HG02973 (cell line): Measurements from ENCODE around the gene AMDHD1.

Experiments used
- ATAC-seq: cut with Tn5 transposase; IDR thresholded peaks from one replicate; pipeline ENCODE4 v1.9.1; 2021; ENCODE audit warnings: moderate library complexity; ENCODE audit not compliant: unreplicated experiment

AMDHD1 gene

DNA sequence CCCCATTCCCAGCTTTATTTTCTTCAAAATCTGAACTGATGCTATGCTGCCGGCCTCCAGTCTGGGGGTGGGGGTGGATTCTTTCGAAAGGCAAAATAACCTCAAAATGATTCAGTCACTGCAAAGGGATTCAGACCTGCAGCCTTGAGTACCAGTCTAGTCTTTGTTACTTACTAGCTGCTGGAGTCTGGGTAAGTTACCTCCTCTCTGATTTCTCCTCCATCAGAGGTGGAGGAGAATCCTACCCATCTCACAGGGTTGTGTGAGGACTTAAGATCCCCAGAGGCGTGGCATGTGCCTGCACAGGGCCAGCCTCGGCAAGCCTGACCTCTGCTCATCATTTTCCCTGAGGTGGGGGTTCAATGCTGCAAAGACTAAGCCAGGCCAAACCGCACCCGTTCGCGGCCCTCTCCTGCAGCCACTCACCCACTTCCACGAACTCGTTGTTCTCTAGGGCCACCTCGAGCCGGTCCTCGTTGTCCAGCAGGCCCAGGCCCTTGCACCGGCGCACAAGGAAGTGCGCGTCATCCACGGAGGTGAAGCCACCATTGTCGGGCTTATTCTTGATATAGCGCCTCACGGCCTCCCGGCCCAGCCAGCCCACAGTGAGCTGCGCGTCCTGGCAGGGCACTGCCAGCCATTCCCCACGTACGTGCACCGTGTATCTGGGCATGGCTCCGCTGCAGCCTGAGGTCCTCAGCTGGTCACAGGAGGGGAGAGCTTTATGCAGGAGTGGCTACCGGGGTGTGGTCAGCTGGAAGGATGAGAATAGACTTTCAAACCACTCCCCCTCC is 52.3 kb downstream of the AMDHD1 start:
- no peak for ATAC-seq

DNA sequence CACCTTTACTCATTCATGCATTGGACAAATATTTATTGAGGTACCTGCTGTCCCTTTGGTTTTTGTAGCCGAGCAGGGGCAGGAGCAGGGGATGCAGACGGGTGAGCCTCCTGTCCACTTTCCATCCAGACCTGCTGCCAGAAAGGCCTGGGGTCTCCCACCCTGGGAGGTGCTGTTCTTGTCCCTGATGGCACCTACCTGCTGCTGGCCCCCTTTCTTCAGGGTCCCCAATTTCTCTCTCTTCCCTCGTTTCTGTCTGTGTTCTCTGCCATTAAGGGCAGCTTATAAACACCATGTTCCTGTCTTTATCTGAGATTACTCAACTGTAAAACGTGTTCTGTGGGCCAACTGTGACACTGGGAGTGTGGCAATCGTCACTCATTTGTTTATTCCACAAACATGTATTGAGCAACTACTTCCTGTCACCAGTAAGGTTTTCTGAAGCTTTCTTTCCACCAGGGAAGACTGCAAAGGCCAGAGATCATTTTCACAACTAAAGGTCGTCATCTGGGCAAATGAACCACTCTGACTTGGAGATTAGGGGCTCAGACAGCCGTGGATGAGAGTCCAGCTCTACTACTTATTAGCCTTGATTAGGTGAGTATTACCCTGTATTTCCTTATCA is 53.0 kb downstream of the AMDHD1 start, which contains the start of gene HAL:
Gene HAL (minus strand): TSS at position 311 of the 625 bp plus-strand sequence. CDS start 434 bp downstream, outside the sequence.
- ATAC-seq = no peak

DNA sequence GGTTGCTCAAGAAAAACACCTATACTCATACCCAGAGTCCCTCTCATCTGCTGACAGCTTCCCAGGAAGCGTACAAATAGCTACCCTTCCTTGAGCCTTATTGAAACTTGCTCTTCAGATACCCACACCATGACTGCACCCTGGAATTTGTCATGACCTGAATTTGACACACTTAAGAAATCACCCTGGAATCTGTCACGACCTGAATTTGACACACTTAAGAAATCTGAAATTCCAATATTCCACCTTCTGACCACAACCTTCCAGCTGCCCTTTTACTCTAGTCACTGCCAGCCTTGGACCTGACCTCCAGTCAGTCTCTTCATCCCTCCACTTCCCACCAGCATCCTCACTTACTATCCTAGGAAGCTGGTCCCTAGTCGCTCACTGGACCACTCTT is 54.1 kb downstream of the AMDHD1 start:
- ATAC-seq = no peak

- no peak for ATAC-seq
Observed at GRCh38 chr12:95997911-95998510, 54.9 kb downstream of the AMDHD1 start.

DNA sequence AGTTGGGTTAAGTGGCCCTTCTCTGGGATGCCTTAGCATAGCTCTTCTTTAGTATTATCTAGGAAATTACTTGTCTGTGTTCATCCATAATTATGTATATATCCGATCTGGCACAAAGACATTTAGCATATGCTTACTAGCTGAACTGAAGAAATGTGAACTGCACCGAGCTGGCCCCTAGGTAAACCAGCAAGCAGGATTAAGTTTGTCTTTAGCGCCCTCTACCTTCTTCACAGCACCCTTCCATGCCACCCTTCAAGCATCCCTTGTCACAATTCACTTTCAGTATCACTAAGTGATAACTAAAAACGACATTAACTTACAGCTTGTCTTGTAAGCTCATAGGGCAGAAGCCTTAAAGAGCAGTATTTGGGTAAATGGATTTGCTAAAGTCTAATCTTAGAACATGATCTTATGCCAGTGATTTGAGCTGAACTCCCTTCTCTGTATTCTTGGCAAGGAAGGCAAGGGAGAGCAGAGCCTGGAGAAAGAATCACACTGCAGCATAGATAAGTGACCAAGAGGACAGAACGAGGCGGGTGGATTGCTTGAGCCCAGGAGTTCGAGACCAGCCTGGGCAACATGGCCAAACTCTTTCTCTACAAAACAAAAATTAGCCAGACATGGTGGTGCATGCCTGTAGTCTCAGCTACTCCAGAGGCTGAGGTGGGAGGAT is 55.6 kb downstream of the AMDHD1 start:
- ATAC-seq = peak; percentile 98

DNA sequence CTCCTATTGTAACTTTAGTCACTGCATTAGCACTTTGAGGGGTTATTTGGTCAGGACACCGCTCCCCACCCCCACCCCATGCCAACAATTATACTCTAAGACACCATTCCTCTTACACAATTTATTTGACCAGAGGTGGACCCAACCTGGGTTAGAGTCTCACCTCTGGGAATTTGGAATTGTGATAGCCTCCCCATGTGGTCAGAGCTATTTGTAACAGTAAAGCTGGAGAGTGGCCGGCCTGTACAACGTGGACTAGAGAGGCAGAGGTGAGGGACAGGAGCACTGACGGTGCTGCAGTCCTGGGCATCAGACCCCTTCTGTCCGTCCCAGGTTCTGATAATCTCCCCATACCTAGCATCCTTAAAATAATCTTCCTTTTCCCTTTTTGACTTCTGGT is 56.4 kb downstream of the AMDHD1 start:
- no peak for ATAC-seq

- no peak for ATAC-seq
Observed at GRCh38 chr12:96000858-96001257, 57.7 kb downstream of the AMDHD1 start.

DNA sequence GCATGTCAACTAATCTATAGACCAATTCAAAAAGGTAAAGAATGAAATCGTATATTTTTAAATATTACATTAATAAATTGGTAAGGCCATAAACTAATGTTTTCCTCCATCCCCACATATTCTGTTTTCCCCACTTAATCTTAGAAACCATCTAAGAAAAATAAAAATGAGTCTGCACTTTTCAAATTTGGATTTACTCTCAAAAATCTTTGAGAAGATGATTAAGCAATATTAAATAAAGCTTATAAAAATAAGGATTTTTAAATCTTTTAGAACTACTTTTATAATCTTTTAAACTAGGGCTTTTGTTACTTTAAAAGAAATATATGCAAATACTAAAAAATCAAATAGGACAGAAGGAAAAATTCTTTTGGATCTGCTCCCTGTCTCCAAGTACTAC is 63.6 kb downstream of the AMDHD1 start:
- ATAC-seq = no peak

DNA sequence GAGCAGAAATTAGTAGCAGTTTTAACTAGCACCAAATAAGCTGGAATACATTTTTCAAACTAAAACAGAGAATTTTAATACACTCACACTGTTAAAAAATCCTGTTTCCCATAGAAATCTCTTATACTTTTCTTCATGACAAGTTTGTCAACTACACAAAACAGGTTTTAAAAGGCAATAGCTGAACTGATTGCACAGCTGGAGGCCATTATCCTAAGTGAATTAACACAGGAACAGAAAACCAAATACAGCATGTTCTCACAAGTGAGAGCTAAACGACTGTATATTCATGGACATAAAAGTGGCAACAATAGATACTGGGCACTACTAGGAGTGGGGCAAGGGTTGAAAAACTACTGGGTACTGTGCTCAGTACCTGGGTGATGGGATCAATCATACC is 64.6 kb downstream of the AMDHD1 start:
- no peak for ATAC-seq

GRCh38 chr12:96014943-96015599 is 71.9 kb downstream of the AMDHD1 start:
- ATAC-seq = no peak

- ATAC-seq = no peak
Observed at GRCh38 chr12:96015672-96016071, 72.5 kb downstream of the AMDHD1 start.
